Endodermal cell (in vitro differentiated cells): Measurements from ENCODE around the gene NDUFAF8. TPM values are rescaled to one million over a fixed set of nuclear protein-coding genes. Genes with fewer than 3 reads are reported as not detected.

ENCODE experiments used
- DNase-seq: peaks from one replicate; pipeline ENCODE4 v3.0.0-alpha.2; 2017
- H3K27ac ChIP-seq: 2 replicates; pipeline ENCODE4 v1.5.1; 2013; ENCODE audit warnings: mild to moderate bottlenecking, low read depth, low read length, moderate library complexity
- H3K27me3 ChIP-seq: 2 replicates; pipeline ENCODE4 v1.6.1; 2013; ENCODE audit warnings: mild to moderate bottlenecking, low read length, moderate library complexity; ENCODE audit not compliant: insufficient read depth, control insufficient read depth, poor library complexity, severe bottlenecking
- H3K36me3 ChIP-seq: 2 replicates; pipeline ENCODE4 v1.7.0; 2013; ENCODE audit warnings: mild to moderate bottlenecking, low read length, moderate library complexity; ENCODE audit not compliant: control insufficient read depth, insufficient read depth
- H3K4me1 ChIP-seq: one replicate; pipeline ENCODE4 v1.7.0; 2013; ENCODE audit warnings: low read length; ENCODE audit not compliant: control insufficient read depth, insufficient read depth
- H3K4me3 ChIP-seq: 2 replicates; pipeline ENCODE4 v1.5.1; 2013; ENCODE audit warnings: mild to moderate bottlenecking, low read length, moderate library complexity
- H3K9ac ChIP-seq: 2 replicates; pipeline ENCODE4 v1.6.1; 2013; ENCODE audit warnings: mild to moderate bottlenecking, low read length, moderate library complexity; ENCODE audit not compliant: poor library complexity, severe bottlenecking; ENCODE audit errors: extremely low read depth
- H3K9me3 ChIP-seq: 2 replicates; pipeline ENCODE4 v1.6.1; 2013; ENCODE audit warnings: mild to moderate bottlenecking, low read length, moderate library complexity; ENCODE audit not compliant: control insufficient read depth
- H3K27ac Mint-ChIP-seq: 2 replicates; pipeline ENCODE4 v1.8.0; 2020; ENCODE audit warnings: mixed read lengths
- H3K27me3 Mint-ChIP-seq: 2 replicates; pipeline ENCODE4 v1.8.0; 2021; ENCODE audit warnings: mild to moderate bottlenecking, mixed read lengths; ENCODE audit not compliant: insufficient read depth
- H3K36me3 Mint-ChIP-seq: 2 replicates; pipeline ENCODE4 v1.8.0; 2020; ENCODE audit warnings: low read depth, mixed read lengths
- H3K4me1 Mint-ChIP-seq: 2 replicates; pipeline ENCODE4 v1.8.0; 2020; ENCODE audit warnings: mixed read lengths
- H3K4me3 Mint-ChIP-seq: 2 replicates; pipeline ENCODE4 v1.8.0; 2020; ENCODE audit warnings: mild to moderate bottlenecking, moderate library complexity, mixed read lengths
- H3K9me3 Mint-ChIP-seq: 2 replicates; pipeline ENCODE4 v1.8.0; 2020; ENCODE audit warnings: mild to moderate bottlenecking, mixed read lengths
- WGBS, 2 experiments: methylation state at CpG; one replicate each; pipeline versions ENCODE4 v1.1.5 to v1.1.7; 2013; ENCODE audit warnings: missing lambda C conversion rate in 2 of 2, mixed read lengths in 1 of 2; ENCODE audit not compliant: insufficient coverage in 1 of 2, insufficient read length in 1 of 2; 5-methylcytosine and 5-hydroxymethylcytosine counted together
- total RNA-seq, 2 donors: library from RNA; stranded (reverse); fragmentation: NEBNext Ultra II Directional in 1 of 2; extraction: Animal tissue kit (Norgen Biotek cat#: 25700) in 1 of 2; gene quantifications; 2 replicates in 1 of 2; 3 replicates in 1 of 2; pipeline ENCODE4 v1.2.1, GENCODE V29; 2021
- TF ChIP-seq, protein P1 (sequence below): fragments of 200-600 bp; sonication (generic); conservative IDR thresholded peaks from 2 replicates; pipeline ENCODE4 v1.5.0; 2021; ENCODE audit warnings: antibody characterized with exemption, mild to moderate bottlenecking

NDUFAF8 gene
- total RNA-seq, 2 donors from 2014 or later: 42.7 to 48.7 TPM

DNA sequence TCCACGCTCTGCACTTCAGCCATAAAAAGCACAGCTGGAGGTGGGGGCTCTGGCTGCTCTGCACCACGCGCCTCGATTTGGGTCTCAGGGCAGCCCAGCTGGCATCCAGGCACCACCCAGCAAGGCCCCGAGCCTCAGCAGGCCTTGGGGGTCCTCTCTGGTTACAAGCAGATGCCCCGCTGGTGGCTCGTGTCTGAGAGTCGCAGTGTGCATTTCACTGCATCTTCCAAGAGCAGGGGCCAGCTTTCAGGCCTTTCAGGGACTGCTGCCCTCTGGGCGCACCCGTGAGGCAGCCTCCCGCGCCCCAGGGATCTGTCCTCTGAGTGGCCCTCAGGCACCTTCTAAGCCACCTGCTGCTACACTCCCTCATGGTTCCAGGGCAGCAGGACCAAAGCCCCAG, 25.5 kb downstream of the NDUFAF8 start:
- TF ChIP-seq, protein P1, sequence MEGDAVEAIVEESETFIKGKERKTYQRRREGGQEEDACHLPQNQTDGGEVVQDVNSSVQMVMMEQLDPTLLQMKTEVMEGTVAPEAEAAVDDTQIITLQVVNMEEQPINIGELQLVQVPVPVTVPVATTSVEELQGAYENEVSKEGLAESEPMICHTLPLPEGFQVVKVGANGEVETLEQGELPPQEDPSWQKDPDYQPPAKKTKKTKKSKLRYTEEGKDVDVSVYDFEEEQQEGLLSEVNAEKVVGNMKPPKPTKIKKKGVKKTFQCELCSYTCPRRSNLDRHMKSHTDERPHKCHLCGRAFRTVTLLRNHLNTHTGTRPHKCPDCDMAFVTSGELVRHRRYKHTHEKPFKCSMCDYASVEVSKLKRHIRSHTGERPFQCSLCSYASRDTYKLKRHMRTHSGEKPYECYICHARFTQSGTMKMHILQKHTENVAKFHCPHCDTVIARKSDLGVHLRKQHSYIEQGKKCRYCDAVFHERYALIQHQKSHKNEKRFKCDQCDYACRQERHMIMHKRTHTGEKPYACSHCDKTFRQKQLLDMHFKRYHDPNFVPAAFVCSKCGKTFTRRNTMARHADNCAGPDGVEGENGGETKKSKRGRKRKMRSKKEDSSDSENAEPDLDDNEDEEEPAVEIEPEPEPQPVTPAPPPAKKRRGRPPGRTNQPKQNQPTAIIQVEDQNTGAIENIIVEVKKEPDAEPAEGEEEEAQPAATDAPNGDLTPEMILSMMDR: no peak
- peaks cover 56% of the 10 kb centered on the region for H3K36me3 Mint-ChIP-seq
- Histone ChIP-seq H3K27me3 (no peaks in the 10 kb centered on the region), H3K9me3 (no peaks in the 10 kb centered on the region), H3K9ac (no peak overlapping the region), H3K27ac (no peak overlapping the region), H3K4me3 (no peak overlapping the region), H3K4me1 (no peaks in the 10 kb centered on the region), H3K36me3 (peaks cover 20% of the 10 kb centered on the region)
- H3K4me1 Mint-ChIP-seq: no peaks in the 10 kb centered on the region
- H3K9me3 Mint-ChIP-seq: no peaks in the 10 kb centered on the region
- DNase-seq: no peak
- H3K27ac Mint-ChIP-seq: no peak overlapping the region
- 95 to 96% methylated on average over 10 to 12 of the region's 12 CpGs for WGBS, 2 experiments
- no peak overlapping the region for H3K4me3 Mint-ChIP-seq
- no peaks in the 10 kb centered on the region for H3K27me3 Mint-ChIP-seq

DNA sequence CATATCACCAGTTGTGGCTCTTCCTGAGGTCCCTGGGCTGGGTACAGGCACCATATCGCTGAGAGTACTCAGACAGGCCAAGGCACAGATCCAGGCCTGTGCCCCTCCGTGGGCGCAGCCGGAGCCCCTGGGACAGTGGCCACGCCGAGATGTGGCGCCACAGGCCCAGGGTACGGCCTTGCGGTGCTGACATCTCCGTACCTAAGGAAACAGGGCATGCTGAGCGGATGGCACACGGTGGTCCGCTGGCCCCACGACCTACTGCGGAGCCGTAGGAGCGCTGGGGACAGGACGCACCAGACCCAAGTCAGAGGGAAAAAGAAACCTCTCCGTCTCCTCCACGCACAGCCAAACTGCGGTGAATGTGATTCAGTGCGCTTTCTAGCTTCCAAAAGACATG, 26.5 kb downstream of the NDUFAF8 start:
- Mint-ChIP-seq H3K27ac (no peak overlapping the region), H3K4me3 (no peak overlapping the region), H3K9me3 (no peaks in the 10 kb centered on the region), H3K27me3 (no peaks in the 10 kb centered on the region), H3K4me1 (no peaks in the 10 kb centered on the region), H3K36me3 (peaks cover 59% of the 10 kb centered on the region)
- Histone ChIP-seq H3K9ac (no peak overlapping the region), H3K27me3 (no peaks in the 10 kb centered on the region), H3K9me3 (no peaks in the 10 kb centered on the region), H3K4me1 (no peaks in the 10 kb centered on the region), H3K36me3 (peaks cover 18% of the 10 kb centered on the region), H3K4me3 (no peak overlapping the region), H3K27ac (no peak overlapping the region)
- no peak for DNase-seq
- 92% methylated on average over 14 to 22 of the region's 22 CpGs for WGBS, 2 experiments
- TF ChIP-seq, protein P1: no peak

DNA sequence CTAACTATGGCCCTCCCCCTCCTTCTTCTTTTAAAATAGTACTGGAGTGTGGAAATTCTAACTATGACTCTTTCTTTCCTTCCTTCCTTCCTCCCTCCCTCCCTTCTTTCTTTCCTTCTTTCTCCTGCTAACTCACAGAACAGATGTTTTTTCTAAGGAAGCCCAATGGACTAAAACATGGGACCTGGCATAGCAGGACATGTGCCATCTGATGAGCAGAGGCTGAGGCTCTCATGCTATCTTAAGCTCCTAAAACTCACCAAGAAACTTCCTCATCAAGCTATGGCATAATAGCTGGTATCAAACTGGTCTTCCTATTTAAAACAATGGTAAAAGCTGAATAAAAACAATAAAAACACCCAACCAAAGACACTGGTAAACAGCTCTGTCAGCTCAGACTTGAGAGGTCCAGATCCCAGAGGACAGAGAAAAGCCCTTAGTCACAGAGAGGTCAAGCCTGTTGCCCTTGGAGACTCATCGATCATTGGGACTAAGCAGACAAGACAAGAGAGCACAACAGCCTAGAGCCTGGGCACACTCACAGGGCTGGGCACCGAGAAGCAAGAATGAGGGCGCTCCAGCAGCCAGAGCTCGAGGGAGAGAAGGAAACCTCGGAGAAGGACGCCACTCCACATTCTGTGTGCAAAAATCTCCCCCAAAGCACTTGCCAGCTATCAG, 28.4 kb downstream of the NDUFAF8 start:
- Histone ChIP-seq H3K4me1 (no peaks in the 10 kb centered on the region), H3K27ac (peak overlapping the region; percentile 73), H3K36me3 (peaks cover 20% of the 10 kb centered on the region), H3K27me3 (no peaks in the 10 kb centered on the region), H3K9me3 (no peaks in the 10 kb centered on the region), H3K4me3 (no peak overlapping the region), H3K9ac (no peak overlapping the region)
- Mint-ChIP-seq H3K36me3 (peaks cover 67% of the 10 kb centered on the region), H3K4me3 (no peak overlapping the region), H3K4me1 (no peaks in the 10 kb centered on the region), H3K27me3 (no peaks in the 10 kb centered on the region), H3K27ac (no peak overlapping the region), H3K9me3 (no peaks in the 10 kb centered on the region)
- TF ChIP-seq, protein P1: no peak
- 78 to 93% methylated on average over 6 of the region's 6 CpGs for WGBS, 2 experiments
- DNase-seq: no peak
